Tibial artery (tissue), 4 donors: ENCODE measurements around the gene FOSL1.

ENCODE experiments used
- DNase-seq, 2 donors: peaks; one replicate each; pipeline ENCODE4 v3.0.0-alpha.2; 2019
- H3K27ac ChIP-seq, 2 donors: fragments of 200-600 bp; sonication (generic) in 1 of 2; 1 replicate in 1 of 2; 2 replicates in 1 of 2; pipeline ENCODE4 v1.5.1; 2018 to 2019; ENCODE audit warnings: mild to moderate bottlenecking in 1 of 2
- H3K27me3 ChIP-seq, 2 donors: fragments of 200-600 bp; sonication (generic) in 1 of 2; one replicate each; pipeline versions ENCODE4 v1.5.1 to v1.6.0; 2016 to 2019
- H3K36me3 ChIP-seq, 3 donors: fragments of 200-600 bp; sonication (generic) in 2 of 3; one replicate each; pipeline ENCODE4 v1.5.1; 2016 to 2019; ENCODE audit warnings: mild to moderate bottlenecking in 2 of 3
- H3K4me1 ChIP-seq, 4 donors: fragments of 200-600 bp; sonication (generic) in 2 of 4; 1 replicate in 3 of 4; 2 replicates in 1 of 4; pipeline ENCODE4 v1.5.1; 2016 to 2019
- H3K4me3 ChIP-seq, 2 donors: fragments of 200-600 bp; sonication (generic) in 1 of 2; 1 replicate in 1 of 2; 2 replicates in 1 of 2; pipeline ENCODE4 v1.5.1; 2018 to 2019; ENCODE audit warnings: mild to moderate bottlenecking in 2 of 2
- H3K9me3 ChIP-seq, 3 donors: fragments of 200-600 bp; sonication (generic) in 1 of 3; one replicate each; pipeline ENCODE4 v1.5.1; 2016 to 2019
- CTCF ChIP-seq, 2 experiments: fragments of 200-600 bp in 1 of 2; fragments of 450-650 bp in 1 of 2; IDR thresholded peaks; one replicate each; pipeline ENCODE4 v1.5.1; 2017 to 2019; ENCODE audit warnings: antibody characterized with exemption in 2 of 2, mild to moderate bottlenecking in 1 of 2, moderate library complexity in 1 of 2
- intact Hi-C: fragments of 100-400 bp; cut with DNase I; formaldehyde crosslinking; loops from one replicate; pipeline ENCODE4 v1.15.0; 2023; ENCODE audit warnings: low total_unique reads

FOSL1 gene

GRCh38 chr11:65886826-65887722, 13.1 kb downstream of the FOSL1 start:
- H3K4me1 ChIP-seq = peaks cover 4 to 61% (median 41%) of the 10 kb centered on the region in 4 donors
- no peaks in the 10 kb centered on the region for H3K27me3 ChIP-seq
- intact Hi-C loops = no loop called here
- H3K4me3 ChIP-seq = peak overlapping the region; percentile 61 to 83
- TF ChIP-seq CTCF (IDR thresholded peaks at IDR 0.05) = no peak
- H3K27ac ChIP-seq = peak overlapping the region; percentile 93 to 95
- peaks cover 15 to 46% (median 26%) of the 10 kb centered on the region in 3 donors for H3K36me3 ChIP-seq
- no peak for DNase-seq
- H3K9me3 ChIP-seq = no peaks in the 10 kb centered on the region

- H3K27ac ChIP-seq = no peak overlapping the region
- no peaks in the 10 kb centered on the region for H3K27me3 ChIP-seq
- no peak for TF ChIP-seq CTCF (IDR thresholded peaks at IDR 0.05)
- intact Hi-C loops = loop anchor here (2.0 kb wide), 1 partner anchor 103 kb away; no protein-coding TSS in a partner anchor
- peaks cover 0 to 50% (median 31%) of the 10 kb centered on the region in 4 donors for H3K4me1 ChIP-seq
- no peaks in the 10 kb centered on the region for H3K9me3 ChIP-seq
- DNase-seq = no peak
- H3K36me3 ChIP-seq = peaks cover 15 to 48% (median 26%) of the 10 kb centered on the region in 3 donors
- no peak overlapping the region for H3K4me3 ChIP-seq
Observed at GRCh38 chr11:65885808-65886536, 14.2 kb downstream of the FOSL1 start.

GRCh38 chr11:65885231-65885630, 15.0 kb downstream of the FOSL1 start:
- DNase-seq = no peak
- Histone ChIP-seq H3K4me3 (no peak overlapping the region), H3K9me3 (no peaks in the 10 kb centered on the region), H3K27ac (peak overlapping the region in 1 of 2 donors; percentile 41), H3K4me1 (peaks cover 0 to 43% (median 31%) of the 10 kb centered on the region in 4 donors), H3K36me3 (peaks cover 15 to 48% (median 26%) of the 10 kb centered on the region in 3 donors), H3K27me3 (no peaks in the 10 kb centered on the region)
- intact Hi-C loops = loop anchor here (2.0 kb wide), 1 partner anchor 104 kb away; no protein-coding TSS in a partner anchor
- no peak for TF ChIP-seq CTCF (IDR thresholded peaks at IDR 0.05)

DNA sequence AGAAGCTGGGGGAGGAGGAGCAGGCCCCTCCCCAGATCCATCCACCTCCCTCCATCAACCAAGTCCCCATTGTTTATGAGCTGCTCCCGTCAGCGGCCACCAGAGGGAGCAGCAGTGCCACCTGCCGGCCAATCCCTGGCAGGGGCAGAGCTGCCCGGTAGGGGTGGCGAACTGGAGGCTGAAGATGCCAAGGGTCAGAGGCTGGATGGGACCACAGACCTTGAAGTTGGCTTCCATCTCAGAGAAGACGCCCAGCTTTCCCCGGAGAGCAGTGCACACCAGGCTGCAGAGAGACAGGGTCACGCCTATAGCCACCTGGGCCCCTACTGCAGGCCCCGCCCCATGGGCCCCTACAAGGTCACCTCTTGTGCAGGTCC, 15.5 kb downstream of the FOSL1 start:
- Histone ChIP-seq H3K4me1 (peaks cover 0 to 38% (median 26%) of the 10 kb centered on the region in 4 donors), H3K4me3 (no peak overlapping the region), H3K27me3 (no peaks in the 10 kb centered on the region), H3K36me3 (peaks cover 15 to 48% (median 26%) of the 10 kb centered on the region in 3 donors), H3K27ac (peak overlapping the region in 1 of 2 donors; percentile 41), H3K9me3 (no peaks in the 10 kb centered on the region)
- intact Hi-C loops = loop anchor here (2.0 kb wide), 1 partner anchor 104 kb away; no protein-coding TSS in a partner anchor
- peak; percentile 98 to 99 for TF ChIP-seq CTCF (IDR thresholded peaks at IDR 0.05)
- DNase-seq = peak; percentile 64 to 84

- DNase-seq = no peak
- Histone ChIP-seq H3K27me3 (no peaks in the 10 kb centered on the region), H3K36me3 (peaks cover 15 to 48% (median 26%) of the 10 kb centered on the region in 3 donors), H3K9me3 (no peaks in the 10 kb centered on the region), H3K4me3 (no peak overlapping the region), H3K27ac (no peak overlapping the region), H3K4me1 (peaks cover 0 to 32% (median 21%) of the 10 kb centered on the region in 4 donors)
- intact Hi-C loops = loop anchor here (2.0 kb wide), 1 partner anchor 105 kb away; no protein-coding TSS in a partner anchor
- TF ChIP-seq CTCF (IDR thresholded peaks at IDR 0.05) = no peak
Observed at GRCh38 chr11:65883786-65884715, 16.1 kb downstream of the FOSL1 start.
